GM23338 (cell line): Measurements from ENCODE around the gene RAD54L2. TPM values are rescaled to one million over a fixed set of nuclear protein-coding genes. Genes with fewer than 3 reads are reported as not detected.

Experiments used
- ATAC-seq: fragments of 200-7000 bp; cut with Tn5 transposase; 3 replicates; pipeline ENCODE4 v1.9.1; 2020
- DNase-seq: peaks from one replicate; pipeline ENCODE4 v3.0.0-alpha.2; 2015; ENCODE audit warnings: low spot score
- H2AFZ ChIP-seq: fragments of 200-600 bp; sonication (generic); 2 replicates; pipeline ENCODE4 v1.8.0; 2016; ENCODE audit warnings: antibody characterized with exemption, mild to moderate bottlenecking, moderate library complexity
- H3F3A ChIP-seq: fragments of 200-600 bp; sonication (generic); replicated peaks from 2 replicates; pipeline ENCODE4 v1.8.0; 2017; ENCODE audit warnings: antibody characterized with exemption, mixed run types, low read depth
- H3K27ac ChIP-seq: fragments of 200-600 bp; sonication (generic); 2 replicates; pipeline ENCODE4 v1.6.1; 2016; ENCODE audit warnings: low read depth
- H3K27me3 ChIP-seq: fragments of 200-600 bp; sonication (generic); 2 replicates; pipeline ENCODE4 v1.8.0; 2016; ENCODE audit warnings: mild to moderate bottlenecking, mixed run types, moderate library complexity; ENCODE audit not compliant: insufficient read depth
- H3K36me3 ChIP-seq: fragments of 200-600 bp; sonication (generic); 2 replicates; pipeline ENCODE4 v1.8.0; 2016; ENCODE audit warnings: mild to moderate bottlenecking; ENCODE audit not compliant: insufficient read depth
- H3K4me1 ChIP-seq: fragments of 200-600 bp; sonication (generic); 2 replicates; pipeline ENCODE4 v1.8.0; 2016; ENCODE audit warnings: mild to moderate bottlenecking, moderate library complexity; ENCODE audit not compliant: insufficient read depth
- H3K4me2 ChIP-seq: fragments of 200-600 bp; sonication (generic); 2 replicates; pipeline ENCODE4 v1.7.1; 2017; ENCODE audit warnings: mixed run types
- H3K4me3 ChIP-seq: fragments of 200-600 bp; sonication (generic); 2 replicates; pipeline ENCODE4 v1.6.1; 2016; ENCODE audit warnings: mixed run types
- H3K79me2 ChIP-seq: fragments of 200-600 bp; sonication (generic); replicated peaks from 2 replicates; pipeline ENCODE4 v1.8.0; 2017; ENCODE audit warnings: mild to moderate bottlenecking; ENCODE audit not compliant: insufficient read depth
- H3K9me2 ChIP-seq: fragments of 200-600 bp; sonication (generic); 2 replicates; pipeline ENCODE4 v1.8.0; 2017; ENCODE audit not compliant: insufficient read depth
- H4K20me1 ChIP-seq: fragments of 200-600 bp; sonication (generic); replicated peaks from 2 replicates; pipeline ENCODE4 v1.8.0; 2017; ENCODE audit warnings: mild to moderate bottlenecking; ENCODE audit not compliant: insufficient read depth
- H3K27ac Mint-ChIP-seq: 2 replicates; pipeline ENCODE4 v1.8.0; 2020; ENCODE audit warnings: inconsistent platforms, mild to moderate bottlenecking, moderate library complexity, mixed read lengths
- H3K27me3 Mint-ChIP-seq: 3 replicates; pipeline ENCODE4 v1.8.0; 2022; ENCODE audit warnings: low read depth, mild to moderate bottlenecking, moderate library complexity, mixed read lengths, inconsistent platforms; ENCODE audit not compliant: insufficient read depth, poor library complexity
- H3K36me3 Mint-ChIP-seq: 3 replicates; pipeline ENCODE4 v1.8.0; 2021; ENCODE audit warnings: low read depth, mild to moderate bottlenecking, inconsistent platforms, moderate library complexity, mixed read lengths
- H3K4me1 Mint-ChIP-seq: 3 replicates; pipeline ENCODE4 v1.8.0; 2020; ENCODE audit warnings: mild to moderate bottlenecking, inconsistent platforms, mixed read lengths
- H3K4me3 Mint-ChIP-seq: 3 replicates; pipeline ENCODE4 v1.8.0; 2021; ENCODE audit warnings: moderate library complexity, mild to moderate bottlenecking, inconsistent platforms, mixed read lengths
- H3K9me3 Mint-ChIP-seq: 3 replicates; pipeline ENCODE4 v1.8.0; 2020; ENCODE audit warnings: moderate library complexity, mild to moderate bottlenecking, inconsistent platforms, mixed read lengths
- CREB1 ChIP-seq: fragments of 250-450 bp; sonication (Bioruptor Pico); IDR thresholded peaks from 2 replicates; pipeline ENCODE4 v1.5.0; 2020; ENCODE audit warnings: low read depth, mild to moderate bottlenecking, moderate library complexity
- EZH2 ChIP-seq: fragments of 200-600 bp; sonication (generic); IDR thresholded peaks from one replicate; pipeline ENCODE4 v1.8.0; 2017; ENCODE audit warnings: antibody characterized with exemption, mild to moderate bottlenecking, low read depth; ENCODE audit not compliant: unreplicated experiment
- EZH2phosphoT487 ChIP-seq: fragments of 200-600 bp; sonication (generic); IDR thresholded peaks from one replicate; pipeline ENCODE4 v1.8.1; 2018; ENCODE audit warnings: antibody characterized with exemption; ENCODE audit not compliant: unreplicated experiment
- POLR2AphosphoS5 ChIP-seq: IDR thresholded peaks from 2 replicates; pipeline ENCODE4 v1.6.1; 2016; ENCODE audit warnings: antibody characterized with exemption, low read depth
- STAT1 ChIP-seq: IDR thresholded peaks from one replicate; pipeline ENCODE4 v1.6.1; 2016; ENCODE audit warnings: antibody characterized with exemption; ENCODE audit not compliant: unreplicated experiment
- ZNF462 ChIP-seq: fragments of 250-450 bp; sonication (Bioruptor Pico); IDR thresholded peaks from 2 replicates; pipeline ENCODE4 v1.5.0; 2020; ENCODE audit warnings: mild to moderate bottlenecking, moderate library complexity
- polyA plus RNA-seq: library from polyadenylated mRNA; unstranded; fragments of >200 nt; fragmentation: Nextera tagmentation; extraction: Ambion mirVana; gene quantifications from 2 replicates; pipeline ENCODE4 v1.2.1, GENCODE V29; 2016
- total RNA-seq: library from RNA; depleted of rRNA; stranded (reverse); fragments of >200 nt; shearing (Covaris generic); gene quantifications from 2 replicates; pipeline ENCODE4 v1.2.3, GENCODE V29; 2014
- TF ChIP-seq, protein P1 (sequence below): IDR thresholded peaks from one replicate; pipeline ENCODE4 v1.6.1; 2018; ENCODE audit warnings: antibody characterized with exemption; ENCODE audit not compliant: unreplicated experiment
- TF ChIP-seq, protein P2 (sequence below), 2 experiments: fragments of 200-600 bp in 1 of 2; sonication (generic) in 1 of 2; conservative IDR thresholded peaks; 2 replicates each; pipeline versions ENCODE4 v1.5.1 to v1.6.1; 2016 to 2017; ENCODE audit warnings: antibody characterized with exemption in 2 of 2, low read depth in 2 of 2, mild to moderate bottlenecking in 2 of 2, moderate library complexity in 1 of 2

RAD54L2 gene
- total and polyA plus RNA-seq, 2 experiments from 2014 or later = 9.4 to 29.2 TPM

GRCh38 chr3:51498876-51499738 is 39.4 kb upstream of the RAD54L2 start:
- Histone ChIP-seq H4K20me1 (peaks cover 16% of the 10 kb centered on the region; the same call in 1 of the 2 replicates), H3K4me2 (peak overlapping the region; percentile 84), H3K27me3 (no peaks in the 10 kb centered on the region), H3K9me2 (no peaks in the 10 kb centered on the region), H3K4me1 (no peaks in the 10 kb centered on the region), H2AFZ (no peak overlapping the region), H3K27ac (peak overlapping the region; percentile 93), H3K79me2 (peaks cover 42% of the 10 kb centered on the region), H3K36me3 (no peaks in the 10 kb centered on the region), H3F3A (no peaks in the 10 kb centered on the region), H3K4me3 (peak overlapping the region; percentile 62)
- Mint-ChIP-seq H3K36me3 (peaks cover 7% of the 10 kb centered on the region), H3K4me3 (peak overlapping the region; percentile 86), H3K27me3 (peaks cover 12% of the 10 kb centered on the region), H3K4me1 (no peaks in the 10 kb centered on the region), H3K27ac (peak overlapping the region; percentile 95), H3K9me3 (no peaks in the 10 kb centered on the region; the same call in 2 of the 3 replicates)
- ATAC-seq (peak; percentile 82), DNase-seq (peak; percentile 96)
- TF ChIP-seq EZH2phosphoT487 (no peak), POLR2AphosphoS5 (no peak), CREB1 (CRISPR knock-in tag) (no peak), STAT1 (no peak)
- TF ChIP-seq, protein P1, sequence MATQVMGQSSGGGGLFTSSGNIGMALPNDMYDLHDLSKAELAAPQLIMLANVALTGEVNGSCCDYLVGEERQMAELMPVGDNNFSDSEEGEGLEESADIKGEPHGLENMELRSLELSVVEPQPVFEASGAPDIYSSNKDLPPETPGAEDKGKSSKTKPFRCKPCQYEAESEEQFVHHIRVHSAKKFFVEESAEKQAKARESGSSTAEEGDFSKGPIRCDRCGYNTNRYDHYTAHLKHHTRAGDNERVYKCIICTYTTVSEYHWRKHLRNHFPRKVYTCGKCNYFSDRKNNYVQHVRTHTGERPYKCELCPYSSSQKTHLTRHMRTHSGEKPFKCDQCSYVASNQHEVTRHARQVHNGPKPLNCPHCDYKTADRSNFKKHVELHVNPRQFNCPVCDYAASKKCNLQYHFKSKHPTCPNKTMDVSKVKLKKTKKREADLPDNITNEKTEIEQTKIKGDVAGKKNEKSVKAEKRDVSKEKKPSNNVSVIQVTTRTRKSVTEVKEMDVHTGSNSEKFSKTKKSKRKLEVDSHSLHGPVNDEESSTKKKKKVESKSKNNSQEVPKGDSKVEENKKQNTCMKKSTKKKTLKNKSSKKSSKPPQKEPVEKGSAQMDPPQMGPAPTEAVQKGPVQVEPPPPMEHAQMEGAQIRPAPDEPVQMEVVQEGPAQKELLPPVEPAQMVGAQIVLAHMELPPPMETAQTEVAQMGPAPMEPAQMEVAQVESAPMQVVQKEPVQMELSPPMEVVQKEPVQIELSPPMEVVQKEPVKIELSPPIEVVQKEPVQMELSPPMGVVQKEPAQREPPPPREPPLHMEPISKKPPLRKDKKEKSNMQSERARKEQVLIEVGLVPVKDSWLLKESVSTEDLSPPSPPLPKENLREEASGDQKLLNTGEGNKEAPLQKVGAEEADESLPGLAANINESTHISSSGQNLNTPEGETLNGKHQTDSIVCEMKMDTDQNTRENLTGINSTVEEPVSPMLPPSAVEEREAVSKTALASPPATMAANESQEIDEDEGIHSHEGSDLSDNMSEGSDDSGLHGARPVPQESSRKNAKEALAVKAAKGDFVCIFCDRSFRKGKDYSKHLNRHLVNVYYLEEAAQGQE = no peak

DNA sequence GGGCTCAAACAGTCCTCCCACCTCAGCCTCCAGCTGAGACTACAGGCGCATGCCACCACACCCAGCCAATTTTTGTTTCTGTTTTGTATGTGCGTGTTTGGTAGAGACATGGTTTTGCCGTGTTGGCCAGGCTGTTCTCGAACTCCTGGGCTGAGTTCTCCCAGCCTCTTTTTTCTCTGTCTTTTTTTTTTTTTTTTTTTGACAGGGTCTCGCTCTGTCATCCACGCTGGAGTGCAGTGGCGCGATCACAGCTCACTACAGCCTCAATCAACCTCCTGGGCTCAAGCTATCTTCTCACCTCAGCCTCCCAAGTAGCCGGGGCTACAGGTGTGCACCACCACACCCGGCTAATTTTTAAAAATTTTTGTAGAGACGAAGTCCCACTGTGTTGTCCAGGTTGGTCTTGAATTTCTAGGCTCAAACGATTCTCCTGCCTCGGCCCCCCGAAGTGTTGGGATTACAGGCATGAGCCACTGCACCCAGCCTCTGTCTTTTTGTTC is 37.8 kb upstream of the RAD54L2 start:
- no peak for DNase-seq
- Histone ChIP-seq H3K36me3 (no peaks in the 10 kb centered on the region), H3K4me1 (no peaks in the 10 kb centered on the region), H3K27ac (peak overlapping the region; percentile 36), H3K4me2 (peak overlapping the region; percentile 7; the same call in 1 of the 2 replicates), H3K4me3 (peak overlapping the region; percentile 5; the same call in 1 of the 2 replicates), H2AFZ (no peak overlapping the region), H3K9me2 (no peaks in the 10 kb centered on the region), H3F3A (no peaks in the 10 kb centered on the region), H3K27me3 (no peaks in the 10 kb centered on the region), H3K79me2 (peaks cover 32% of the 10 kb centered on the region), H4K20me1 (peaks cover 13% of the 10 kb centered on the region; the same call in 1 of the 2 replicates)
- H3K36me3 Mint-ChIP-seq = peaks cover 3% of the 10 kb centered on the region; the same call in 2 of the 3 replicates
- ATAC-seq = no peak
- TF ChIP-seq EZH2 (no peak), ZNF462 (CRISPR knock-in tag) (no peak)
- TF ChIP-seq, protein P2, sequence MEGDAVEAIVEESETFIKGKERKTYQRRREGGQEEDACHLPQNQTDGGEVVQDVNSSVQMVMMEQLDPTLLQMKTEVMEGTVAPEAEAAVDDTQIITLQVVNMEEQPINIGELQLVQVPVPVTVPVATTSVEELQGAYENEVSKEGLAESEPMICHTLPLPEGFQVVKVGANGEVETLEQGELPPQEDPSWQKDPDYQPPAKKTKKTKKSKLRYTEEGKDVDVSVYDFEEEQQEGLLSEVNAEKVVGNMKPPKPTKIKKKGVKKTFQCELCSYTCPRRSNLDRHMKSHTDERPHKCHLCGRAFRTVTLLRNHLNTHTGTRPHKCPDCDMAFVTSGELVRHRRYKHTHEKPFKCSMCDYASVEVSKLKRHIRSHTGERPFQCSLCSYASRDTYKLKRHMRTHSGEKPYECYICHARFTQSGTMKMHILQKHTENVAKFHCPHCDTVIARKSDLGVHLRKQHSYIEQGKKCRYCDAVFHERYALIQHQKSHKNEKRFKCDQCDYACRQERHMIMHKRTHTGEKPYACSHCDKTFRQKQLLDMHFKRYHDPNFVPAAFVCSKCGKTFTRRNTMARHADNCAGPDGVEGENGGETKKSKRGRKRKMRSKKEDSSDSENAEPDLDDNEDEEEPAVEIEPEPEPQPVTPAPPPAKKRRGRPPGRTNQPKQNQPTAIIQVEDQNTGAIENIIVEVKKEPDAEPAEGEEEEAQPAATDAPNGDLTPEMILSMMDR (conservative IDR thresholded peaks at IDR 0.05; ENCODE audit: low read depth in 2 of 2) = no peak
- H3K27me3 Mint-ChIP-seq = peaks cover 12% of the 10 kb centered on the region
- H3K4me1 Mint-ChIP-seq = no peaks in the 10 kb centered on the region
- peak overlapping the region; percentile 86 for H3K4me3 Mint-ChIP-seq
- peak overlapping the region; percentile 98 for H3K27ac Mint-ChIP-seq
- no peaks in the 10 kb centered on the region; the same call in 2 of the 3 replicates for H3K9me3 Mint-ChIP-seq
